ENCODE data around the gene SETD3. TPM values are rescaled to one million over a fixed set of nuclear protein-coding genes. Genes with fewer than 3 reads are reported as not detected.

The SETD3 gene
- total RNA-seq, 2 experiments from 2014 or later: 43.3 to 48.1 TPM

GRCh38 chr14:99436247-99437180 is 44.1 kb downstream of the SETD3 start:
- no peaks in the 10 kb centered on the region for H3K9me3 Mint-ChIP-seq
- peak overlapping the region; percentile 23 for H3K27ac Mint-ChIP-seq
- DNase-seq: no peak
- no peaks in the 10 kb centered on the region for H3K27me3 Mint-ChIP-seq (ENCODE audit: low read depth)
- peaks cover 34% of the 10 kb centered on the region for H3K36me3 Mint-ChIP-seq (ENCODE audit: low read depth)
- CTCF ChIA-PET: interaction anchor here (0.7 to 1.7 kb wide), 3 partner anchors 20 to 304 kb away, joined by 3 to 6 read pairs (median 5); no protein-coding TSS in a partner anchor
- H3K4me3 Mint-ChIP-seq: no peak overlapping the region
- H3K4me1 Mint-ChIP-seq (ENCODE audit: low read depth): peaks cover 25% of the 10 kb centered on the region
- intact Hi-C loops (cut with micrococcal nuclease): no loop called here

- CTCF ChIA-PET: interaction anchor here (0.7 to 1.7 kb wide), 5 partner anchors 19 to 305 kb away, joined by 3 to 6 read pairs (median 3); no protein-coding TSS in a partner anchor
- no peak overlapping the region for H3K27ac Mint-ChIP-seq
- no peak for DNase-seq
- peaks cover 25% of the 10 kb centered on the region for H3K4me1 Mint-ChIP-seq (ENCODE audit: low read depth)
- no peaks in the 10 kb centered on the region for H3K27me3 Mint-ChIP-seq (ENCODE audit: low read depth)
- no peak overlapping the region for H3K4me3 Mint-ChIP-seq
- intact Hi-C loops (cut with micrococcal nuclease): no loop called here
- H3K36me3 Mint-ChIP-seq (ENCODE audit: low read depth): peaks cover 39% of the 10 kb centered on the region
- H3K9me3 Mint-ChIP-seq: no peaks in the 10 kb centered on the region
Measured at GRCh38 chr14:99435327-99435726, 45.3 kb downstream of the SETD3 start.

GRCh38 chr14:99432485-99432884 is 48.2 kb downstream of the SETD3 start:
- CTCF ChIA-PET: no interaction called here
- no peak for DNase-seq
- Mint-ChIP-seq H3K27me3 (ENCODE audit: low read depth) (no peaks in the 10 kb centered on the region), H3K27ac (no peak overlapping the region), H3K36me3 (ENCODE audit: low read depth) (peaks cover 54% of the 10 kb centered on the region), H3K4me1 (ENCODE audit: low read depth) (peaks cover 16% of the 10 kb centered on the region), H3K9me3 (peaks cover 6% of the 10 kb centered on the region), H3K4me3 (no peak overlapping the region)
- intact Hi-C loops (cut with micrococcal nuclease): no loop called here

GRCh38 chr14:99431986-99432385 is 48.7 kb downstream of the SETD3 start:
- peaks cover 11% of the 10 kb centered on the region for H3K4me1 Mint-ChIP-seq (ENCODE audit: low read depth)
- H3K9me3 Mint-ChIP-seq: peaks cover 6% of the 10 kb centered on the region
- H3K4me3 Mint-ChIP-seq: no peak overlapping the region
- H3K36me3 Mint-ChIP-seq (ENCODE audit: low read depth): peaks cover 49% of the 10 kb centered on the region
- H3K27me3 Mint-ChIP-seq (ENCODE audit: low read depth): no peaks in the 10 kb centered on the region
- CTCF ChIA-PET: interaction anchor here (0.7 kb wide), 1 partner anchor 408 kb away, joined by 4 read pairs; no protein-coding TSS in a partner anchor
- no peak overlapping the region for H3K27ac Mint-ChIP-seq
- intact Hi-C loops (cut with micrococcal nuclease): no loop called here
- no peak for DNase-seq

- Mint-ChIP-seq H3K4me1 (ENCODE audit: low read depth) (peaks cover 5% of the 10 kb centered on the region), H3K27ac (no peak overlapping the region), H3K36me3 (ENCODE audit: low read depth) (peaks cover 46% of the 10 kb centered on the region), H3K4me3 (no peak overlapping the region), H3K27me3 (ENCODE audit: low read depth) (no peaks in the 10 kb centered on the region), H3K9me3 (peaks cover 6% of the 10 kb centered on the region)
- intact Hi-C loops (cut with micrococcal nuclease): no loop called here
- peak; percentile 40 for DNase-seq
- CTCF ChIA-PET: interaction anchor here (1.1 kb wide), 1 partner anchor 14 kb away, joined by 4 read pairs; no protein-coding TSS in a partner anchor
Measured at GRCh38 chr14:99430491-99430890, 50.2 kb downstream of the SETD3 start.

GRCh38 chr14:99427632-99428300 is 52.9 kb downstream of the SETD3 start:
- no peaks in the 10 kb centered on the region for H3K27me3 Mint-ChIP-seq (ENCODE audit: low read depth)
- H3K4me3 Mint-ChIP-seq: no peak overlapping the region
- peaks cover 37% of the 10 kb centered on the region for H3K36me3 Mint-ChIP-seq (ENCODE audit: low read depth)
- H3K9me3 Mint-ChIP-seq: peaks cover 6% of the 10 kb centered on the region
- CTCF ChIA-PET: interaction anchor here (1.1 kb wide), 2 partner anchors 12 to 39 kb away, joined by 3 to 4 read pairs; no protein-coding TSS in a partner anchor
- peaks cover 9% of the 10 kb centered on the region for H3K4me1 Mint-ChIP-seq (ENCODE audit: low read depth)
- intact Hi-C loops (cut with micrococcal nuclease): no loop called here
- DNase-seq: no peak
- no peak overlapping the region for H3K27ac Mint-ChIP-seq

- CTCF ChIA-PET: interaction anchor here (1.1 kb wide), 1 partner anchor 11 kb away, joined by 4 read pairs; no protein-coding TSS in a partner anchor
- no peak for DNase-seq
- H3K4me3 Mint-ChIP-seq: no peak overlapping the region
- H3K9me3 Mint-ChIP-seq: peaks cover 6% of the 10 kb centered on the region
- H3K27ac Mint-ChIP-seq: no peak overlapping the region
- H3K36me3 Mint-ChIP-seq (ENCODE audit: low read depth): peaks cover 35% of the 10 kb centered on the region
- H3K4me1 Mint-ChIP-seq (ENCODE audit: low read depth): peaks cover 9% of the 10 kb centered on the region
- intact Hi-C loops (cut with micrococcal nuclease): no loop called here
- H3K27me3 Mint-ChIP-seq (ENCODE audit: low read depth): no peaks in the 10 kb centered on the region
Measured at GRCh38 chr14:99426813-99427346, 53.8 kb downstream of the SETD3 start.

GRCh38 chr14:99426265-99426664 is 54.4 kb downstream of the SETD3 start:
- Mint-ChIP-seq H3K9me3 (peaks cover 6% of the 10 kb centered on the region), H3K4me3 (no peak overlapping the region), H3K27me3 (ENCODE audit: low read depth) (no peaks in the 10 kb centered on the region), H3K27ac (no peak overlapping the region), H3K36me3 (ENCODE audit: low read depth) (peaks cover 31% of the 10 kb centered on the region), H3K4me1 (ENCODE audit: low read depth) (peaks cover 9% of the 10 kb centered on the region)
- intact Hi-C loops (cut with micrococcal nuclease): no loop called here
- CTCF ChIA-PET: interaction anchor here (0.9 kb wide), 1 partner anchor 106 kb away, joined by 3 read pairs; no protein-coding TSS in a partner anchor
- DNase-seq: no peak

GRCh38 chr14:99425272-99425681 is 55.4 kb downstream of the SETD3 start:
- Mint-ChIP-seq H3K9me3 (peaks cover 6% of the 10 kb centered on the region), H3K4me1 (ENCODE audit: low read depth) (peaks cover 9% of the 10 kb centered on the region), H3K27ac (no peak overlapping the region), H3K4me3 (no peak overlapping the region), H3K36me3 (ENCODE audit: low read depth) (peaks cover 22% of the 10 kb centered on the region), H3K27me3 (ENCODE audit: low read depth) (no peaks in the 10 kb centered on the region)
- CTCF ChIA-PET: interaction anchor here (0.9 kb wide), 1 partner anchor 105 kb away, joined by 3 read pairs; no protein-coding TSS in a partner anchor
- no peak for DNase-seq
- intact Hi-C loops (cut with micrococcal nuclease): no loop called here

GRCh38 chr14:99424306-99424877 is 56.3 kb downstream of the SETD3 start:
- Mint-ChIP-seq H3K36me3 (ENCODE audit: low read depth) (peaks cover 17% of the 10 kb centered on the region), H3K27me3 (ENCODE audit: low read depth) (no peaks in the 10 kb centered on the region), H3K4me1 (ENCODE audit: low read depth) (peaks cover 9% of the 10 kb centered on the region), H3K4me3 (no peak overlapping the region), H3K27ac (peak overlapping the region; percentile 53), H3K9me3 (peaks cover 6% of the 10 kb centered on the region)
- CTCF ChIA-PET: no interaction called here
- no peak for DNase-seq
- intact Hi-C loops (cut with micrococcal nuclease): no loop called here

- H3K4me1 Mint-ChIP-seq (ENCODE audit: low read depth): peaks cover 11% of the 10 kb centered on the region
- H3K36me3 Mint-ChIP-seq (ENCODE audit: low read depth): peaks cover 8% of the 10 kb centered on the region
- no peaks in the 10 kb centered on the region for H3K9me3 Mint-ChIP-seq
- no peaks in the 10 kb centered on the region for H3K27me3 Mint-ChIP-seq (ENCODE audit: low read depth)
- DNase-seq: no peak
- CTCF ChIA-PET: no interaction called here
- intact Hi-C loops (cut with micrococcal nuclease): no loop called here
- H3K4me3 Mint-ChIP-seq: no peak overlapping the region
- no peak overlapping the region for H3K27ac Mint-ChIP-seq
Measured at GRCh38 chr14:99423434-99423833, 57.2 kb downstream of the SETD3 start.
